ENCODE measurements around the gene GMCL1. TPM values are rescaled to one million over a fixed set of nuclear protein-coding genes. Genes with fewer than 3 reads are reported as not detected.

GMCL1 gene
- total and polyA plus RNA-seq, 2 of the 13 experiments (the other 11 are each of a cell fraction or from before 2014, with no cell fraction given): 18.7 to 24.0 TPM

DNA sequence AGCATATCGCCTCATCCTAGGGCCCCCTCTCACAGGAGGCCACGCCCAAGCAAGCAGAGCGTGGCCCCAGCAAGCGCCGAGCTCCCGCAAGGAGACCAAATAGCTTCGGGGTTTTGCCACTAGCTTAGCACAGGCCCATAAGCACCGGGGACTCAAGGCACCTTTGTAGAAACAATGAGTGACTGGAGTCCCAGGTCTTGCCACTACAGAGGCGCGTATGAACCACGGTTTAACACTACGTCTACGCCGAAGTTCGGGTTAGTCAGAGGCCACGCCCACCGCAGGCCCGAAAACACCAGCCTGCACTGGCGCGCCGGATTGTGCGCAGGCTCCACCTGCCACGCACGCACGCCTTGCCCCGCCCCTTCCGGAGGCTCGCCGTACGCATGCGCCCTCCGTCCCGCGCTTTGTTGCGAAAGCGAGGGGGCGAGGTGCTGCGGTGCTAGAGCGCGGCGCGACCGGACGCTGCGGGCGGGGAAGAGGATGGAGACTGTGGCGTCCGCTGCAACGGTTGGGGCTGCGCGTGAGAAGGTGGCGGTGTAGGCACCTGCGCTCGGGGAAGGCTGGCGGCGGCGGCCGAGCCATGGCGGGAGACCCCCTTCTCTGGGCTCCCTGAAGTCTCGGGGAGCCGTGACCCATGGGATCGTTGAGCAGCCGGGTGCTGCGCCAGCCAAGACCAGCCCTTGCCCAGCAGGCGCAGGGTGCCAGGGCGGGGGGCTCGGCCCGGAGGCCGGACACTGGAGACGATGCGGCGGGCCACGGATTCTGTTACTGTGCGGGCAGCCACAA is at the start of gene GMCL1 (continued):
- TF ChIP-seq, protein P1, sequence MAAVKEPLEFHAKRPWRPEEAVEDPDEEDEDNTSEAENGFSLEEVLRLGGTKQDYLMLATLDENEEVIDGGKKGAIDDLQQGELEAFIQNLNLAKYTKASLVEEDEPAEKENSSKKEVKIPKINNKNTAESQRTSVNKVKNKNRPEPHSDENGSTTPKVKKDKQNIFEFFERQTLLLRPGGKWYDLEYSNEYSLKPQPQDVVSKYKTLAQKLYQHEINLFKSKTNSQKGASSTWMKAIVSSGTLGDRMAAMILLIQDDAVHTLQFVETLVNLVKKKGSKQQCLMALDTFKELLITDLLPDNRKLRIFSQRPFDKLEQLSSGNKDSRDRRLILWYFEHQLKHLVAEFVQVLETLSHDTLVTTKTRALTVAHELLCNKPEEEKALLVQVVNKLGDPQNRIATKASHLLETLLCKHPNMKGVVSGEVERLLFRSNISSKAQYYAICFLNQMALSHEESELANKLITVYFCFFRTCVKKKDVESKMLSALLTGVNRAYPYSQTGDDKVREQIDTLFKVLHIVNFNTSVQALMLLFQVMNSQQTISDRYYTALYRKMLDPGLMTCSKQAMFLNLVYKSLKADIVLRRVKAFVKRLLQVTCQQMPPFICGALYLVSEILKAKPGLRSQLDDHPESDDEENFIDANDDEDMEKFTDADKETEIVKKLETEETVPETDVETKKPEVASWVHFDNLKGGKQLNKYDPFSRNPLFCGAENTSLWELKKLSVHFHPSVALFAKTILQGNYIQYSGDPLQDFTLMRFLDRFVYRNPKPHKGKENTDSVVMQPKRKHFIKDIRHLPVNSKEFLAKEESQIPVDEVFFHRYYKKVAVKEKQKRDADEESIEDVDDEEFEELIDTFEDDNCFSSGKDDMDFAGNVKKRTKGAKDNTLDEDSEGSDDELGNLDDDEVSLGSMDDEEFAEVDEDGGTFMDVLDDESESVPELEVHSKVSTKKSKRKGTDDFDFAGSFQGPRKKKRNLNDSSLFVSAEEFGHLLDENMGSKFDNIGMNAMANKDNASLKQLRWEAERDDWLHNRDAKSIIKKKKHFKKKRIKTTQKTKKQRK (IDR thresholded peaks at IDR 0.05; ENCODE audit: low read length): no peak
- TF ChIP-seq, protein P2, sequence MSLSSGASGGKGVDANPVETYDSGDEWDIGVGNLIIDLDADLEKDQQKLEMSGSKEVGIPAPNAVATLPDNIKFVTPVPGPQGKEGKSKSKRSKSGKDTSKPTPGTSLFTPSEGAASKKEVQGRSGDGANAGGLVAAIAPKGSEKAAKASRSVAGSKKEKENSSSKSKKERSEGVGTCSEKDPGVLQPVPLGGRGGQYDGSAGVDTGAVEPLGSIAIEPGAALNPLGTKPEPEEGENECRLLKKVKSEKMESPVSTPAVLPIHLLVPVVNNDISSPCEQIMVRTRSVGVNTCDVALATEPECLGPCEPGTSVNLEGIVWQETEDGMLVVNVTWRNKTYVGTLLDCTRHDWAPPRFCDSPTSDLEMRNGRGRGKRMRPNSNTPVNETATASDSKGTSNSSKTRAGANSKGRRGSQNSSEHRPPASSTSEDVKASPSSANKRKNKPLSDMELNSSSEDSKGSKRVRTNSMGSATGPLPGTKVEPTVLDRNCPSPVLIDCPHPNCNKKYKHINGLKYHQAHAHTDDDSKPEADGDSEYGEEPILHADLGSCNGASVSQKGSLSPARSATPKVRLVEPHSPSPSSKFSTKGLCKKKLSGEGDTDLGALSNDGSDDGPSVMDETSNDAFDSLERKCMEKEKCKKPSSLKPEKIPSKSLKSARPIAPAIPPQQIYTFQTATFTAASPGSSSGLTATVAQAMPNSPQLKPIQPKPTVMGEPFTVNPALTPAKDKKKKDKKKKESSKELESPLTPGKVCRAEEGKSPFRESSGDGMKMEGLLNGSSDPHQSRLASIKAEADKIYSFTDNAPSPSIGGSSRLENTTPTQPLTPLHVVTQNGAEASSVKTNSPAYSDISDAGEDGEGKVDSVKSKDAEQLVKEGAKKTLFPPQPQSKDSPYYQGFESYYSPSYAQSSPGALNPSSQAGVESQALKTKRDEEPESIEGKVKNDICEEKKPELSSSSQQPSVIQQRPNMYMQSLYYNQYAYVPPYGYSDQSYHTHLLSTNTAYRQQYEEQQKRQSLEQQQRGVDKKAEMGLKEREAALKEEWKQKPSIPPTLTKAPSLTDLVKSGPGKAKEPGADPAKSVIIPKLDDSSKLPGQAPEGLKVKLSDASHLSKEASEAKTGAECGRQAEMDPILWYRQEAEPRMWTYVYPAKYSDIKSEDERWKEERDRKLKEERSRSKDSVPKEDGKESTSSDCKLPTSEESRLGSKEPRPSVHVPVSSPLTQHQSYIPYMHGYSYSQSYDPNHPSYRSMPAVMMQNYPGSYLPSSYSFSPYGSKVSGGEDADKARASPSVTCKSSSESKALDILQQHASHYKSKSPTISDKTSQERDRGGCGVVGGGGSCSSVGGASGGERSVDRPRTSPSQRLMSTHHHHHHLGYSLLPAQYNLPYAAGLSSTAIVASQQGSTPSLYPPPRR (CRISPR knock-in tag; IDR thresholded peaks at IDR 0.05; ENCODE audit: borderline replicate concordance): no peak; the same call in 1 of the 2 replicates
- peak; percentile 85 for TF ChIP-seq SP2 (CRISPR knock-in tag; IDR thresholded peaks at IDR 0.05)
- no peak for TF ChIP-seq ZFP62 (CRISPR knock-in tag; IDR thresholded peaks at IDR 0.05)
- TF ChIP-seq TEAD2 (CRISPR knock-in tag; IDR thresholded peaks at IDR 0.05): 0 out of 2 replicates have a peak, but pooled peaks have one; percentile 58
- TF ChIP-seq, protein P3, sequence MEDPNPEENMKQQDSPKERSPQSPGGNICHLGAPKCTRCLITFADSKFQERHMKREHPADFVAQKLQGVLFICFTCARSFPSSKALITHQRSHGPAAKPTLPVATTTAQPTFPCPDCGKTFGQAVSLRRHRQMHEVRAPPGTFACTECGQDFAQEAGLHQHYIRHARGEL (CRISPR knock-in tag; IDR thresholded peaks at IDR 0.05): no peak
- TF ChIP-seq, protein P4, sequence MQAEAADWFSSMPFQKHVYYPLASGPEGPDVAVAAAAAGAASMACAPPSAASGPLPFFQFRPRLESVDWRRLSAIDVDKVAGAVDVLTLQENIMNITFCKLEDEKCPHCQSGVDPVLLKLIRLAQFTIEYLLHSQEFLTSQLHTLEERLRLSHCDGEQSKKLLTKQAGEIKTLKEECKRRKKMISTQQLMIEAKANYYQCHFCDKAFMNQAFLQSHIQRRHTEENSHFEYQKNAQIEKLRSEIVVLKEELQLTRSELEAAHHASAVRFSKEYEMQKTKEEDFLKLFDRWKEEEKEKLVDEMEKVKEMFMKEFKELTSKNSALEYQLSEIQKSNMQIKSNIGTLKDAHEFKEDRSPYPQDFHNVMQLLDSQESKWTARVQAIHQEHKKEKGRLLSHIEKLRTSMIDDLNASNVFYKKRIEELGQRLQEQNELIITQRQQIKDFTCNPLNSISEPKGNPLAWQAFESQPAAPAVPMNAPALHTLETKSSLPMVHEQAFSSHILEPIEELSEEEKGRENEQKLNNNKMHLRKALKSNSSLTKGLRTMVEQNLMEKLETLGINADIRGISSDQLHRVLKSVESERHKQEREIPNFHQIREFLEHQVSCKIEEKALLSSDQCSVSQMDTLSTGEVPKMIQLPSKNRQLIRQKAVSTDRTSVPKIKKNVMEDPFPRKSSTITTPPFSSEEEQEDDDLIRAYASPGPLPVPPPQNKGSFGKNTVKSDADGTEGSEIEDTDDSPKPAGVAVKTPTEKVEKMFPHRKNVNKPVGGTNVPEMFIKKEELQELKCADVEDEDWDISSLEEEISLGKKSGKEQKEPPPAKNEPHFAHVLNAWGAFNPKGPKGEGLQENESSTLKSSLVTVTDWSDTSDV (CRISPR knock-in tag; IDR thresholded peaks at IDR 0.05): no peak
- no peak for TF ChIP-seq SCMH1 (CRISPR knock-in tag; IDR thresholded peaks at IDR 0.05; ENCODE audit: borderline replicate concordance)
- TF ChIP-seq, protein P5, sequence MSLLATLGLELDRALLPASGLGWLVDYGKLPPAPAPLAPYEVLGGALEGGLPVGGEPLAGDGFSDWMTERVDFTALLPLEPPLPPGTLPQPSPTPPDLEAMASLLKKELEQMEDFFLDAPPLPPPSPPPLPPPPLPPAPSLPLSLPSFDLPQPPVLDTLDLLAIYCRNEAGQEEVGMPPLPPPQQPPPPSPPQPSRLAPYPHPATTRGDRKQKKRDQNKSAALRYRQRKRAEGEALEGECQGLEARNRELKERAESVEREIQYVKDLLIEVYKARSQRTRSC (CRISPR knock-in tag; IDR thresholded peaks at IDR 0.05; ENCODE audit: low read depth): peak; percentile 95; the same call in 1 of the 2 replicates
- TF ChIP-seq RARG (CRISPR knock-in tag; IDR thresholded peaks at IDR 0.05; ENCODE audit: low read depth): 0 out of 2 replicates have a peak, but pooled peaks have one; percentile 77
- TF ChIP-seq MAFK (conservative IDR thresholded peaks at IDR 0.05 in 1 of 2, IDR thresholded peaks at IDR 0.05 in 1 of 2; ENCODE audit: low read length in 2 of 2): no peak
- peak; percentile 99 for TF ChIP-seq ZNF451 (CRISPR knock-in tag; IDR thresholded peaks at IDR 0.05)
- TF ChIP-seq ZNF543 (CRISPR knock-in tag; IDR thresholded peaks at IDR 0.05): no peak; the same call in 1 of the 2 replicates
- no peak for TF ChIP-seq KAT2B (IDR thresholded peaks at IDR 0.05; ENCODE audit: borderline replicate concordance, low read depth, low read length)
- peak; percentile 98 for TF ChIP-seq CCDC6 (CRISPR knock-in tag; IDR thresholded peaks at IDR 0.05)
- no peak for TF ChIP-seq NR2F2 (IDR thresholded peaks at IDR 0.05; ENCODE audit: borderline replicate concordance, low read depth)
